Upper lobe of left lung (tissue), 4 donors: ENCODE data around the gene FNBP1L.

ENCODE experiments used
- CTCF ChIP-seq, 6 experiments: fragments of 450-650 bp in 4 of 6; fragments of 200-600 bp in 2 of 6; sonication (generic) in 2 of 6; IDR thresholded peaks; one replicate each; pipeline ENCODE4 v1.5.1; 2016 to 2019; ENCODE audit warnings: antibody characterized with exemption in 6 of 6
- POLR2AphosphoS5 ChIP-seq, 2 donors: sonication (generic); formaldehyde crosslinking; IDR thresholded peaks; one replicate each; pipeline ENCODE4 v1.5.1; 2017; ENCODE audit warnings: antibody characterized with exemption in 2 of 2

DNA sequence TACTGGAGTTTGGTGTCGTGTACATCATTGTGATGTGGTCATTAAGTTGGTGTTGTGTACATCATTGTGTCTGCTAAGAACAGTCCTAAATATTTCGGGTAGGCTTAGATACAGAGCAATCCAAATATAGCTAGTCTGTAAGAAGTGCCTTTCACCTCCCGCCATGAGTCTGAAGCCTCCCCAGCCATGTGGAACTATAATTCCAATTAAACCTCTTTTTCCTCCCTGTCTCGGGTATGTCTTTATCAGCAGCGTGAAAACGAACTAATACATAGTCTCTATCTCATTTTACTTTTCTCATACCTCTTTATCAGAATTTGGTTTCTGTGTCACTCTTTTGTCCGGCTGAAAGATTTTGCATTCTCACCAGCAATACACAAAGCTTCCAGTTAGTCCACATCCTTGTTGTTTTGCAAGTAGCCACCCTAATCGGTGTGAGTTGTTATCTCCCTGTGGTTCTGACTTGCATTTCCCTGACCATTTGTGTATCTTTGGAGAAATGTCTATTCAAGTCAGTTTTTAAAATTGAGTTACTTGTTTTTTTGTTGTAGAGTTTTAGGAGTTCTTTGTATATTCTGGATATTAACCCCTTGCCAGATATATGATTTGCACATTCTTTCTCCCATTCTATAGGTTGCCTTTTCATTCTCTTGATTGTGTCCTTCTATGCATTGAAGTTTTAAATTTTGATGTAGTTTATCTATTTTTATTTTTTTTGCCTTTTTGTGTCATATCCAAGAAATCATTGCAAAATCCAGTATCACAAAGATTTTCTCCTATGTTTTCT lies 56.5 kb downstream of the FNBP1L start:
- TF ChIP-seq CTCF (IDR thresholded peaks at IDR 0.05) (no peak), POLR2AphosphoS5 (IDR thresholded peaks at IDR 0.05) (no peak)
